HG02840 (cell line): ENCODE results near the gene DPRX.

Experiments
- ATAC-seq: cut with Tn5 transposase; IDR thresholded peaks from one replicate; pipeline ENCODE4 v1.9.1; 2021; ENCODE audit warnings: mild to moderate bottlenecking, moderate library complexity, moderate number of reproducible peaks; ENCODE audit not compliant: unreplicated experiment, low FRiP score

Gene DPRX

GRCh38 chr19:53631949-53632407 lies at the start of gene DPRX:
Gene DPRX (plus strand): TSS chr19:53631999. CDS start chr19:53632107, 108 bp downstream.
- ATAC-seq = no peak

- no peak for ATAC-seq
Measured at GRCh38 chr19:53583181-53583580, 48.6 kb upstream of the DPRX start.

- no peak for ATAC-seq
Measured at GRCh38 chr19:53586277-53586691, 45.5 kb upstream of the DPRX start.

- no peak for ATAC-seq
Measured at GRCh38 chr19:53594811-53595509, 36.8 kb upstream of the DPRX start.

- ATAC-seq = no peak
Measured at GRCh38 chr19:53595510-53595867, 36.3 kb upstream of the DPRX start.

- ATAC-seq = no peak
Measured at GRCh38 chr19:53596056-53596455, 35.7 kb upstream of the DPRX start.

GRCh38 chr19:53597023-53597422 lies 34.8 kb upstream of the DPRX start:
- no peak for ATAC-seq

- ATAC-seq = no peak
Measured at GRCh38 chr19:53598361-53598760, 33.4 kb upstream of the DPRX start.

GRCh38 chr19:53600217-53600616 lies 31.6 kb upstream of the DPRX start:
- no peak for ATAC-seq

- ATAC-seq = no peak
Measured at GRCh38 chr19:53606031-53606430, 25.8 kb upstream of the DPRX start.

- ATAC-seq = no peak
Measured at GRCh38 chr19:53608381-53608780, 23.4 kb upstream of the DPRX start.

- ATAC-seq = no peak
Measured at GRCh38 chr19:53612762-53613526, 18.9 kb upstream of the DPRX start.

- no peak for ATAC-seq
Measured at GRCh38 chr19:53621885-53622740, 9.7 kb upstream of the DPRX start.

- no peak for ATAC-seq
Measured at GRCh38 chr19:53624771-53625545, 6.8 kb upstream of the DPRX start.

- no peak for ATAC-seq
Measured at GRCh38 chr19:53626486-53626885, 5.3 kb upstream of the DPRX start.

- no peak for ATAC-seq
Measured at GRCh38 chr19:53626976-53627375, 4.8 kb upstream of the DPRX start.

- no peak for ATAC-seq
Measured at GRCh38 chr19:53634768-53635167, 3.0 kb downstream of the DPRX start.

- no peak for ATAC-seq
Measured at GRCh38 chr19:53639471-53639870, 7.7 kb downstream of the DPRX start.

GRCh38 chr19:53642381-53643099 lies 10.7 kb downstream of the DPRX start:
- ATAC-seq = no peak
